ENCODE measurements around the gene C14orf180.
A peak's percentile ranks its signal among the peaks of the same experiment; 100 is the strongest.

C14orf180 gene

DNA sequence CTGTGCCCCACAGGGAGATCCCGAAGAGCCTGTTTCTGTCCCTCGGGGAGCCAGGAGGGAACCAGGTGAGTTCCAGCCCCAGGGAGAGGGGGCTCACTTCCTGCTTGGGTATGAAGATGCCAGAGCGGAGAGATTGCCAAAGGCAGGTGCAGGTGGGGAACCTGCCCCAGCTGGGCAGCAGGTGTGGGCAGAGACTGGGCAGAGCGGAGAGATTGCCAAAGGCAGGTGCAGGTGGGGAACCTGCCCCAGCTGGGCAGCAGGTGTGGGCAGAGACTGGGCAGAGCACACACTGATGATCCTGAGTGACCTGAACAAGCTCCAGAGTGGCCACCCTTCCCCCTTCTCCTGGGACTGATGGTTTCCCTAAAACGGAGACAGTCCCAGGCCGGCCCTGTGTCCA, 375 bp downstream of the C14orf180 start:
- peak; percentile 28 for DNase-seq

DNA sequence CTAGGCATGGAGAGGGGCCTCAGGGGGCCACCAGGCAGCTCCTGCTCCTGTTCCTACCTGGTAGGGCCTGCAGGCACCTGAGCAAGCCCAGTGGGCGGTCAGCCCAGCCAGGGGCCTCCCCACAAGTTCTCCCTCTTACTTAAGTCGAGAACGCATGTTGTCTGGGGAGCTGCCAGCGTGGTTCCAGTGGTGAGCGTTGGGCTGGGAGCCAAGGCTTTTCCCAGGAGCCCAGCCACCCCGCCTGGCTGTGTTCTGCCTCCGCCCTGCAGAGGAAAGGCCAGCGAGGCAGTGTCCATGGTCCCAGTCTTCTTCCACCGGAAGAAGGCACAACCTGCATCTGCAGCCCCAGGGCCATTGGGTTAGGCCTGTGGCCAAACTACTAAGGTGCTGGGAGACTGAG, 1.4 kb downstream of the C14orf180 start:
- peak; percentile 46 for DNase-seq

DNA sequence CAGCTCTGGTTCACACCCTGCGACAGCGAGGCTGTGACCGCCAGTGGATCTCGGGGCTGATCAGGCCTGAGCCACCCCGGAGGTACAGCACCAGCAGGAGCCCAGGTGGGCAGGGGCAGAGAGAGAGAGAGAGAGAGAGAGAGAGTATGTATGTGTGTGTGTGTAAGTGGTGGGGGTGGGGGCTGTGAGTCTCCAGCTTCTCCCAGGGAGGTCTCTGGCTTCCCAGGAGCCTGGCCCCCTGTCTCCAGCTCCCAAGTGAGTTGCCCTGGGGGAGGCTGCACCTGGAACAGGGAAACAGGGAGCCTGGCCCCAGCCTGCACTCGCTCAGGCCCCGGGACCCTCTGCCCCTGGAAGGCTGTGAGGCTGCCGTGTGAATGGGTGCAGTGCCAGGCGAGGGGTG, 2.0 kb downstream of the C14orf180 start:
- DNase-seq = no peak

DNA sequence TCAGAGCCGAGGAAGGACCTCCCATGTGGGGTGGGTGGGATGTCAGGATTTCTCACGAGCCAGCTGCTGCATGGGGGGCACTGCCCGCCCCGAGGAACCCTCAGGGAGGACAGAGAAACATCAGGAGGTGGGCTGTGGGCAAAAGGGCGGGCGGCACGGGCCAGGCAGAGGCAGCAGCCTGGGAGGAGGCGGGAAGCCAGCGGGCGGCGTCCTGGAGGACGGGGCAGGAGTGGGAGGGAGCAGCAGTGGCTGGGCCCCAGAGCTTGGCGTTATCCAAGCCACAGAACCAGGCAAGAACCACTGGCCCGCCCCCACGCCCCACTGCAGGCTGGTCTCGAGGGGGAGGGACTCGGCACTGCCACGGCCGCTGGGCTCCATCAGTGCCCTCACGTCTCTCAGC, 2.4 kb downstream of the C14orf180 start:
- DNase-seq = no peak

DNA sequence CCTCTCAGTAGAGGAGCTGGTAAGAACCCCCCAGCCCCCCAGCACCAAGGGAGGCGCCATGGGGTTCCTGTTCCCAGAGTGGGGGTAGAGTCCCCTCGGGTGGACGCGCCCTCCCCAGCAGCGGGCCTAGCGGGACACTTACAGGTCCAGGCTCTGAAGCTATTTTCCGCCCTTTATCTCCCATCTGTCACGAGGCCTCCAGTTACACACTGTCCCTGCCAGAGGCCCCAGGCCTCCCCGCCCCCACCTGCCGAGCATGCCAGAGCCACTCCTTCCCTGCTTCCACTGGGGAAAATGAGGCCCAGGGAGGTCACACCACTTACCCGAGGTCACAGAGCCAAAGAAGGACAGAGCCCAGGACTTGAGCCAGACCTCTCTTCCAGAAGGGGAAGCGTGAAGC, 3.1 kb downstream of the C14orf180 start:
- DNase-seq = no peak

DNA sequence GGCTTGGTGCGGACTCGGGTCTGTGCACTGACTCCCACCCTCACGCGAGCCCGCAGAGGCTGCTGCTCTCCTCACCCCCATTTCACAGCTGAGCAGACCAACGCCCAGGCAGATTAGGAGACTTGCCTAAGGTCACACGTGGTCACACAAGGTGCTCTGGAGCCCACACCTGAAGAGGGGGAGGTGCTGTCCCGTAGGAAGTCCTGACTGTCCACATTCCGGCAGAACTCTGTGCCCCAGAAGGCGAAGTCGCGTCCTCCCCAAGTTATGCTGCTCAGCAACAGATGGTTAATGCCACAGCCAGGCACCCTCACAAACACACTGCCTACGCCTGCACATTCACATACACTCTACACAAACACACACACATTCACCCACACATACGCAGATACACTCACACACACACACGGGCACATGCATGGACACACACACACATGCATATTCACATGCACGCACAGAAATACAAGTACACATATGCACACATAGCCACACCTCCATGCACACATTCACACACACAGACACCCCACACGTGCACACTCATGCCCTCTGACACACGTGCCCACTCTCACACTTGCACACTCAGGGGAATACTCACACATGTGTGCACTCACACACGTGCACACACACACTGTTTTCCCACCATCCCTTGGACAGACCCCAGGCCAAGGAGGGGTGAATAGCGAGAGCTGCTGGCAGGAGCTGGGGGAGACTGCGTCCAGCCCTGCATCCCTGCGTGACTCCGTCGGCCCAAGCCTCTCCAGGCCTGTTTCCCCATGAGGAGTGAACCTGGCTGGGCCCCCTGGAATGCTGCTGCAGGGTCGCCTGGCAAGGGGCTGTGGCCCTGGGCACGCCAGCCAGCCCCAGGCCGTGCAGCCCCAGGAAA, 4.1 kb downstream of the C14orf180 start:
- DNase-seq = no peak

DNA sequence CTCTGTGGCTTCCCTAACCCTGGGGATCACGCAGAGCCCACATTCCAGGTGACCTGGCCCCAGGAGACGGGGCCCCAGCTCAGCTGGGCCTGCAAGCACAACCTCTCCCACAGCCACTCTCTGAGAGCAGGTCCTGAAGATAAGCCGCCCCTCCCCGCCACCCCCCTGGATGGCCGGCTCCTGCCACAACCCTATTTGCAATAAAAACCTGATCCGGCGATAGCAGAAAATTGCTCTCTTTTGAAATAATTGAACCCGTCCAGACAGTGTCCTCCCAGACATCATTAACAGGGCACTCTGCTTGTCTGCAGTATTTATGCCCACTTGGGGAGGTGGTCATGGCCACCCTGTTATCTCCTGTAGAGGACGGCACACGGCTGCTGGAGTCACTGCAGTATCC, 5.0 kb downstream of the C14orf180 start:
- DNase-seq = no peak

DNA sequence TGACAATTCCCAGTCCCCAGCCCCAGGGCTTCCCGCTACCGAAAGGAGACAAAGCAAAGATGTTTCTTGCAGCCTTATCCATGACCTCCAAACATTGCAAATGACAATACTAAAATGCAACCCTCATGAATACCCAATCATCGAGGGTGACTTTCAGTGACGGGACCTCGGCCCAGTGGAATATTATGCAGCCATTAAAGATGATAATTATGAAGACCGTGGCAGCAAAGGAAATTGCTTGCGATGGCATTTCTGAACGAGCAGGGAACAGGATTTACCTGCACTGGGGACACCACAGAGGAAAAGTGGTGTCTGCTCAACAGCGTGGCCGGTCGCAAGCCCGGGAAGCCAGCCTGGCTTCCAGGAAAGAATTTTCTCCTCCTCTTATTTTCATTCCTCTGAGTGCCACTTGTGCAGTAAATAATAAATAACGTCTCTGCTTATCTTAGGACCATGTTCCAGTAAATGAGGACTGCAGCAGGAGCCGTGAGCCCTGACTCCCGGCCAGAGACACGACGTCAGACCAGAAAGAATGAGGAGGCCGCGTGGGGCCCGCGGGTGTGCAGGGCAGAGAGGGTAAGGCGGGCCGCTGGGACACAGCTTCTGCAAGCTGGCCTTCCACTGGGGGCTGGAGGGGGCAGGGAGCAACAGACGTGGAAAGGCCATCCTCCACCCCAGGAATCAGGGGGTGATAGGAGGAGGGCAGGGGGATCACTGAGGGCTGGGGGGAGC, 6.6 kb downstream of the C14orf180 start:
- DNase-seq = no peak

DNA sequence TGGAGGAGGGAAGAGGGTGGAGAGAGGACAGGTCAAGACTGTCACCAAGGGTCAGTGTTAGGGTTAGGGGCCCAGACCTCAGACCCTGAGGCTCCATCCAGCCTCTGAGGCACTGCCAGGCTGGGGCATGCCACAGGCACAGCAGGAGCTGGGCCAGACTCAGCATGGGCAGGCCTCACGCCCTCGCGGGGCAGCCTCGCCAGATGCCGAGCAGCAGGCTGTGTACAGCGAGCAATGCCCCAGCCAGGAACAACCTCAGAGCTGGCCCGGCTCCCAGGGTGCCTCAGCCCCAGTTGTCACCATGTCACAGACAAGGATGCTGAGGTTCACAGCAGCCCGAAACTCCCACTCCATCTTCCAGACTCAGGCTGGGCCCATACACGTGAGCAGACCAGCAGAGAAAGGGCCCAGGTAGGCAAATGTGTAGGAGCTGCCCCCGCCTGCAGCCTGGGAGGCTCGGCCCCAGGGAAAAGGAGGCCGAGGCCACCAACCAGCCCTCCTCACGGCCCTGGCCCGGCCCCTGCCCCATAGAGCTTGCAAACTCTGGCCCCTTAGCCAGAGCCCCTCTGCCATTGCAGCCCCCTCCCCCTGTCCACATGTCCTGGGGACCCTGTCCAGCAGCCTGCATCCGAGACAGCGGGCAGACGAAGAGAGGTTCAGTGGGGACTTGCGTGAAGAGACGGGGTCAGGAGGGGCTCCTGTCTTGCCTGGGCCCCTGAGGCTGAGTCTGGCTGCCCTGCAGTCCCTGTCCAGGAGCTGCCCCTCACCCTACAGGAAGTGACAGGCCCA, 7.5 kb downstream of the C14orf180 start:
- DNase-seq = no peak

DNA sequence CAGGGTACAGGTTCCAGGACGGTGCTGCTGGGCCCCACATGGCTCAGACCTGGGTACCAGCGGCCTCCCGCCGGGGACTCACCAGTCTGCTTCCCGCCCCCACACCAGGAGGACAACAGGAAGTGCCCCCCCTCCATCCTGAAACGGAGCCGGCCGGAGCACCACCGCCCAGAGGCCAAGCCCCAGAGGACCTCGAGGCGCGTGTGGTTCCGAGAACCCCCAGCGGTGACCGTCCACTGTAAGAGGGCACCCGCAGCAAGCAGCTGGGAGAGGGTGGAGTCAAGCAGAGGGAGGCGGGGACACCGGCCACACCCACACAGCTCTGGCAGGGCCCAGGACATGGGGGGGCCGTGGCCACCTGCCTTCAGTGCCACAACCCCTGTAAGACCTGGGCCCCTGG, 8.1 kb downstream of the C14orf180 start:
- no peak for DNase-seq

DNA sequence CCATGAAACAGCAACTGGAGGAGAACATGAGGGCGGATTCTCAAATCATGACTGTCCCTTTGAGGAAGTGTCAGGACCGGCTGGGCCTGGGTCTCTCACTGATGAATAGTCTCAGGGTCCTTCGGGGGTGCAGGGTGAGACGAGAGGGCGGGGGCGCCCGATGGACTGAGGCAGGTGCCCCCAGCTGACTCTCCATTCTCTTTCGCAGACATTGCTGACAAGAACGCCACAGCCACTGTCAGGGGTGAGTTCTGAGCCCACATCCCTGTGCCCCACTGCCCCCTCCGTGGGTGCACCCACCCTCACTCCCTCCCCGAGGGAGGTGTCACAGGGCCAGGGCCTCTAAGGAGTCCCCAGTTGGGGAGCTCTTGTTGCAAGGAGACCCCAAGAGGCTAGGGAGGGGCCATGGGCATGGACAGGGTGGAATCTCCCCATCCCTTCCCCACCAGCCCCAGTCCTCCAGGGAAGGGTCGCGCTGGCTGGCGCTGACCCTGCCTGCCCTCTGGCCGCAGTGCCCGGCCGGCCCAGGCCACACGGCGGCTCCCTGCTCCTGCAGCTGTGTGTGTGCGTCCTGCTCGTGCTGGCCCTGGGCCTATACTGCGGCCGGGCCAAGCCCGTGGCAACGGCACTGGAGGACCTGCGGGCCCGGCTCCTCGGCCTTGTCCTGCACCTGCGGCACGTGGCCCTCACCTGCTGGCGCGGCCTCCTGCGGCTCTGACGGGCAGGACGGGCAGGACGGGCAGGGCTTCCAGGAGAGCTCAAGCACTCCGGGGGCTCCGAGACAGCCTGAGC, 8.7 kb downstream of the C14orf180 start:
- DNase-seq = no peak

DNA sequence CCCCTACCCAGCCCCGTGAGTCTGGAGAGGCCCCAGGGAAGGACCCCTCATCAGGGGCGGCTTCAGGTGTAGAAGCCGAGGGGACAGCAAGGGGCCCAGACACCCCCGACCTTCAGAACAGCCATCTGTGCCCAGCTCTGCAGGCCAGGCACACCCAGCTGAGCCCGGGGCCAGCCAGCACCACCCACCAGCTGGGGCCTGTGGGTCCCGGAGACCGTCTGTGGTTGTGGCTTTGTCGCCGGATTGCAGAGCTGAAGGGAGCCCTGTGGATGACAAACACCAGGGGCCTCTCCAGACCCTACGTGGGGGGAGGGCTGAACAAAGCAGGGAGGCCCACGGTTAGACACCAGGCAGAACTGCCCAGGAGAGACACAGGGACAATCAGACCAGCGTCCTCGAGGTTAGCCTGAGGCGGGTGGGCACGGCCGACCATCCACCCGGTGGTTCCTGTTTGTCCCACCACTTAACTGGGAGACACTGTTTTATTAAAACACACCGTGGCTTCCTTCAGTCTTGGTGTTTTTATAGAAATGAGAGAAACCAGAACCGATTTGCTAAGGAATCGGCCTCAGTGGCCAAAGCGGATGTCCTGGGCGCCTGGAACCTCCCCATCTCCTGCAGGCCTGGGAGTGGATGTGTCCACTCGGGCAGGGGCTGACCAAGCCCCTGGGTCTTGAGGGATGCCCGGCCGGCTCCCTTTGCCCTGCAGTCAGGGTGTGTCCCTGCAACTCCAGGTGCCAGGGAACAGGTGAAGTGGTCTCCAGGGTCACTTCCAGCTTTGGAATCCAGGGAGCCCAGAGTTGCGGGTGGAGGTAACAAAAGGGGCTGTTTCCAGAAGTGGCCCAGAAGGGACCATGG, 10.0 kb downstream of the C14orf180 start:
- DNase-seq = no peak

DNA sequence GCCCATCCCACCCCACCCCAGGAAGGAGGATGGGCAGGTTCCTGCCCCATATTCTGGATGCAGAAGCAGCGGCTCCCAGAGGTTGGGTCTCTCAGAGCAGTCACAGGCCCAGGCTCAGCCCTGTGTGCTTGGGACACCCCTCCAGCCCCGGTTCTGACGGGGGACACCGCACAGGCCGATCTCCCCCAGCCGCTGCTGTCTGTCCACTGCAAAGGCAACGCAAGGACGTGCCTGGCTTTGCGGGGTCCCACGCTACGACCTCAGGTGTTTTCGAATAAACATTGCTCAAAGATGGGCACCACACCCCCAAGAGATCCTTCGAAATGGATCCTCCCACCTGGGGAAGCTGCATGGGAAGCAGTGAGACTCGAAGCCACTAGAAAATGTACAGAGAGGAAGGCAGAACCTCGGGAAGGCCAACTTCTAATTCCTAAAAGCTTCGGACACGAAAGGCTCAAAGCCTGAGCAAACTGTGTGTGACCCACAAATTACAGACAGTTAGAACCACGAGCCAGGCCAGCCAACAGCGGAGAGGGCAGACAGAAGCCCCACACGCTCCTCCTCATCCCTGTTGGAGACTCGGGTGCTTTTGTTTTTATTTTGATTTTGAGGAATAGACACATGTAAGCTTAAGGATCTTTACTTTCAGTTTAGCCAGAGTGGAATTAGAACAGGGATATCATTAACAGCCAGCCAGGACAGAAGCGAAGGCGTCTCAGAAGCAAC, 10.8 kb downstream of the C14orf180 start:
- DNase-seq = no peak

DNA sequence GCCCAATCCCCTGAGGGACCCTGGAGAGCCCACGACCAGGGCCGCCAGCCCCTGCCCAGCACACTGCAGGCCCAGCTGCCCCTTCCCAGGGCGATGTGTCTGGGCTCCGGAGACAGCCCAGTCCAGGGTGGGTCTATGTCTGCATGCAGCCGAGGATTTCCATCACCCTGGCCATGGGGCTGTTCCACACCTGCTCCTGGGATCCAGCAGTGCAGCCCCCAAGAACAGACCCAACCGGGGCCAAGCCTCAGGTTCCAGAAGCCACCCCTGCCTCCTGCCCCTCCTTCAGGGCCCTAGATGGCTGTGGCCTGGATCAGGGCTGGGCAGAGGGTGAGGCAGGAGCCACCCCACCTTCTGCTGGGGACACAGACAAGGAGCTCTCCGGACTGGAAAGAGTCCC, 11.5 kb downstream of the C14orf180 start:
- no peak for DNase-seq

DNA sequence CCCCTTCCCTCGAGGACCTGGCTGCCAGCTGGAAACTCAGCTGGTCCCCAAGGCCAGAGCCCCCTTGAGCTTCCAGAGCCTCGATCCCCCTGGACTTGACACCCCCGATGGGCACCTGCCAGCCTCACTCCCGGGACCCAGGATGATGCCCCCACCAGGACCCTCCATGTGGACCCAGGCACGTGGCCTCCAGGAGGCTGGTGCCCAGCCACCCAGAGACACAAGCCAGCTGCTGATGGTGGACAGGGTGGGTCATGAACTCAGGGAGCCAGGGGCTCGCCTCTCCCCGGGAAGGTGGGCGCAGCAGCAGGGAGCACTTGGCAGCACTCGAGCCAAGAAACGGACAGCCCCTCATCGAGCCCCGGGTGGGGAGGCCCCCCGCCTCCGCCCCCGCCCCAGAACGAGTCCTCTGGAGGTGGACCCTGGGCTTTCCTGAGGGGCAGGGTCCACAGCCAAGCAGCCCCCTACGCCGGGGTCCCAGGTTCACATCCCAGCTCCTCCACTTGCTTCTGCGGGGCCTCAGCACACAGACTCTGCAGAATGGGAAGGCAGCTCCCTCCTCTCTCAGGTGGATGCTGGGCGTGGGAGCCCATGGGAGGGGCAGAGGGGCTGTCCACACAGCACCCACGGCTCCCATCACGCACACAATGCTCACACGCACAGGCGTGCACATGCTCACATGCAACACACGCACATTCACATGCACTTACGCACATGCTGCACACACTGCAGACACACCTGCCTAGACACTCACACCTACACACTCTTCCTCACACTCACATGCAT, 12.1 kb downstream of the C14orf180 start:
- no peak for DNase-seq

DNA sequence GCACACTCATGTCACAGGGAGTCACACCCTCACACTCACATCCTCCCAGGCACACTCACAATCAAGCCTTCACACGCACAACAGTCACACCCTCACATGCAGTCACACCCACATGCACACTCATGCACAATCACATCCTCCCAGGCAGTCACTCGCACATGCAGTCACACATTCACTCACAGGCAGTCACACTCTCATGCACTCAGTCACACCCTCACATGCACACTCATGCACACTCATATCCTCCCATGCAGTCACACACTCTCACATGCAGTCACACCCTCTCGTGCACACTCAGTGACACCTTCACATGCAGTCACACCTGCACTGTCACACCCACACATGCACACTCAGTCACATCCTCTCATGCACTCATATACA, 12.7 kb downstream of the C14orf180 start:
- DNase-seq = no peak

DNA sequence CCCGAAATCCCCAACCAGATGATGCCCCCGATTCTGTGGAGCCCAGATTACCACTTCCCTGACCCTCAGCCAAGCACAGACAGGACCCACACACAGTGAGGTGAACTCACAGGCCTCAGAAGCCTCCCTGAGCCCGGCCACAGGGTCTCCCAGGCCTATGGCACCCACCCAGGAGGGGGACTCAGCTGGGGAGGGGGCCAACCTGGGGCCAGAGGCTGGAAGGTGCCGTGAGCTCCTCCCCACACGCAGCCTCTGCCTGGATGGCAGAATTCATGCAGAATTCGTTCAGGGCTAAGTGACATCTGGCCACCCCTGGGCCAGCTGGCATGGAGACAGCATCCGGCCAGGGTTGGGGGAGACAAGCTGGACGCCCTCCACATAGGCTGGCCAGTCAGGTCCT, 13.2 kb downstream of the C14orf180 start:
- no peak for DNase-seq

DNA sequence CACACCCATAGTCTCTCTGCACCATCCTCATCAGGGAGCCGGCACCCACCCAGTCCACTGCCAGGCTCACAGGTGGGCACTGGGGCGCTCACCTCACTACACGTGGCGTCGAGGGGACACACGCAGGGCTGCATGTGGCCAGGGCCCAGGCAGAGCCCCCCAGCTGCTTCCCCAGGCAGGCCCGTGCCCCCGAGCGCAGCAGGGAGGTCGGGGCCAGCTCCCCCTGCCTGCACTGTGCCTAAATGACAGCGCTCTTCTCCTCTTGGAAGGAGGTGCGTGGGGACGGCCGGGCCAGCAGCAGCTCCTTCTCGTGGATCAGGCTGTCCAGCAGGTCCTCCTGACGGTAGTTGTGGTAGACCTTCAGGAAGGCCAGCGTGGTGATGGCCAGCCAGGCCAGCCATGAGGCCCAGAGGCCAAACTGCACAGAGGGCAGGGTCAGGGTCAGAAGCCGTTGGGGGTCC, 13.7 kb downstream of the C14orf180 start:
- no peak for DNase-seq

DNA sequence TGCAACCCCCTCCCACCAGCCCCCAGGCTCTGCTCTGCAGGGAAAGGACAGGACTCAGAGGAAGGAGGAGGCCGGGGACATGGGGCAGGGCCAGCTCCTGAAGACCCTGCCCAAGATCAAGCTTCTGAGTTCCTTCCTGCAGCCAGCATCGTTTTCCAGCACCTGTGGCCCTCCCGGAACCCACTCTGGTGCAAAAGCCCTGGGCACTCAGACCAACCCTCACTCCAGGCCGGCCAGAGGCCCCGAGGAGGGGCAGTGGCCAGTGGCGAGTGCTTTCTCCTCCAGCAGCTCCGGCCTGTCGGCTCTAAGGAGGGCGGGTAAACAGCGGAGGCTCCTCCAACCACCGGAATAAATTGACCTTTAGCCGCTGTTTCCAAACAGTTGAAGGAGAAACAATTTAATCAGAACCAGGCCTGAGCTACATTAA, 14.2 kb downstream of the C14orf180 start:
- DNase-seq = no peak
